Posterior cingulate gyrus (tissue), 11 donors: ENCODE results near the gene FGFR3.
A peak's percentile ranks its signal among the peaks of the same experiment; 100 is the strongest.

Experiments used
- DNase-seq, 10 donors: peaks; one replicate each; pipeline versions ENCODE4 v3.0.0 to v3.0.0-alpha.2; 2020 to 2021; ENCODE audit warnings: mixed read lengths in 3 of 10
- intact Hi-C: fragments of 100-400 bp; cut with DNase I; formaldehyde crosslinking; loops from one replicate; pipeline ENCODE4 v1.15.1; 2023

FGFR3 gene

DNA sequence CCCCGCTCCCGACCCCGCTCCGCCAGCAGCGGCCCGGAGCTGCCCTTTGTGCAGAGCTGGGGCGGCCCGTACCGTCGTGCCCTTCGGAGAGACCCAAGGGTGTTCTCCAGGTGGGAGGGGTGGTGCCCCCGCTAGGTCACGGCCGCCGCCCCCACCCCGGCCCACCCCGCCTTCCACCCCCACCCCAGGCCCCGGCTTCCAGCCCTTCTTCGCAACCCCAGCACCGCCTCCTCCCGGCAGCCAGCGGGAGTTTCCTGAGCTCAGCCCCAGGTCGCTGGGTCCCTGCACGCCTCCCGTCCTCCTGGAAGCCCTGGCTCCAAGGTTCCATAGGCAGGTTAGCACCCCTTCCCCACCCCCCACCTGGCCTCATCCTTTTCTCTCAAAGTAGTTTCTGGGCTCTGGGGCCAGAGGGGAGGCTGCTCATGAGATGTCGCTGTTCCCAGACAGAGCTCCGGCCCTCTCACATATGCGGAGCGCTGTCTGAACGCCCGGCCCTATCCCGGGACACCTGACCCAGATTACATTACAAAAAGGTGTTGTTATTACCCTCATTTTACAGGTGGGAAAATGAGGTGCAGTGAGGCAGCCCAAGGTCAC lies 25.2 kb upstream of the FGFR3 start:
- intact Hi-C loops, result no loop called here

DNA sequence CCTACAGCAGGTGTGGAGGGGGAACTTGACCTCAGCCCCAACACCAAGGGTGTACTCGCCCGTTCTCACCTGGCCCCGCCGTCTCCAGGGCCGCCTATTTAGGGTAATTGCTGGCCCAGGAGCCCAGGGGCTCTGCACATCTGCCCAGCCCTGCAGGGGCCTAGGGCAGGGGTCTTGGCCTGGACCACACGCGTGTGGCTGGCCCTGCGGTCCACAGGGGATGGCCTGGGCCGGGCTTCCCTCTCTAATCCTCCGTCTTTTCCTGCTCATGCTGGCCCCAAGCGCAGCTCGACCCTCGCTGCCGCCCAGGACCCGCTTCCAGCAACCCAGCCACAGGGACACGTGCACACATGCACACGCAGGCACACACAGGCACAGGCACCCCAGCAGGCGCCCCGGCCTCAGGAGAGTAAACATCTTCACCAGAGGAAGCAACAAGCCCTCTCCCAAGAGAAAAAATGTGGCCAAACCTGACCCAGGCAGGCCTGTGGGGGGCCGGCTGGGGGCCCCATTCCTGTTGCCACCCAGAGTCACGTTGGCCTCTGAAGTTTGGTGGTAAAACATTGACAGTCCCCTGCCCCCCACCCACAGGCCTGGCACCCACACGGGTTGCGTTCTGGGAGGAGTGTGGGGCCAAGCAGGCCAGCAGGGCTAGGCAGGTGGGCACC lies 24.6 kb upstream of the FGFR3 start:
- no peak for DNase-seq
- intact Hi-C loops, result no loop called here

More for the DNA sequence above, 25.2 kb upstream of the FGFR3 start:
- no peak for DNase-seq

DNA sequence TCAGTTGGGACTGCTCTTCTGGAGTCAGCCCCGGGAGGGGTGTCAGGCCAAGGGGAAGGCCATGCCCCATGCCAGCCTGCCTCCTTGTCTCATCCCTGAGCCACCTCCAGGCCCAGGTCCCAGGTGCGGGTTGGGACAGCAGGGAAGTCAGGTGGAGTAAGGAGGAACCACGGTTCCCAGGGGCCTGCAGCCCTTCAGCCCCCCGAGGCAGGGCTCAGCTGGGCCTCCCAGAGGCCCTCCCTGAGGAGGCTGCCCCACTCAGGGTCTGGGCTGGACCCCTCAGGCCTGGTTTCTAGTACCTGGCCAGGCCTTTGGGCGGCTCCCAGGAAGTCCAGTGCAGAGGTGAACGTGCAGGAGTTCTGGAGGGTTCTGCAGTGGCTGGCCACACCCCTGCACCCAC lies 23.4 kb upstream of the FGFR3 start:
- no peak for DNase-seq
- intact Hi-C loops, result no loop called here

DNA sequence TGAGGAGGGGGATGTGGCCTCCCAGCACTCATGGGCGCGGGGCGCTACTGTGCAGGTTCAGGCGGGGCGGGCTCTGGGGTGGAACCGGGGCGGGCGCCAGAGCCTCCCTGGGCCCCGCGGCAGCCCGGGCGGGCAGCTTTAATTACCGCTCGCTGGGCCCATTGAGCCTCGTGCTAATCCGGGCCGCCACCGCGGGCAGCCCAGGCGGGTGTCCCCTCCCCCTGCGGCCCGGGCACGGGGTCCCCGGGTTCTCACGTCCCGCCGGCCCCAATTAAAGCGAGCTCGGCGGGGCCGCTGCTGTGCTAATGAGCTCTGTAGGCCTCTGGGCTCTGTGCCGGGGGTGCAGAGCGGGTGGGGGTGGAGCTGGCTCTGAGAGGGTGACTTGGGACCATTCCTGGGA lies 22.8 kb upstream of the FGFR3 start:
- intact Hi-C loops, result no loop called here
- peak in 3 of 10 donors; percentile 45 to 86 (median 51) for DNase-seq

DNA sequence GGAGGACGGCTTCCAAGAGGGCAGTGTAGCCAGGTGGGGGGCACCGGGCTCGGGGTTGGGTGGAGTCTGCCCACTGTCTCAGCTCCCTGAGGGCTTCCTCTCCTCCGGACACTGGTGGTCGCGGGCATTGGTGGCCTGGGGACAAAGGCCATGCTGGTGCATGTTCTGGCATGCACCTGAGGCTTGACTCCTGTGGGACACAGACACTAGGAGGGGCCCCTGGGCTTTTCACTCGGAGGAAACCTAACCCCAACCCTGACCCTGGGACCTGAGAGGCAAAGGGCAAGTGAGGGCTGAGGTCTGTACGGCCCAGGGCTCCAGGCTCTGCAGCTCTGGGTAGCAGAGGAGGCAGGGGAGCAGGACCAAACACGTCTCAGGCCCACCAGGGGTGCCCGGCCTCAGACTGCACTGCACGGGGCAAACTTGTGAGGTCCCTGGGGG lies 22.3 kb upstream of the FGFR3 start:
- no peak for DNase-seq
- intact Hi-C loops, result no loop called here

DNA sequence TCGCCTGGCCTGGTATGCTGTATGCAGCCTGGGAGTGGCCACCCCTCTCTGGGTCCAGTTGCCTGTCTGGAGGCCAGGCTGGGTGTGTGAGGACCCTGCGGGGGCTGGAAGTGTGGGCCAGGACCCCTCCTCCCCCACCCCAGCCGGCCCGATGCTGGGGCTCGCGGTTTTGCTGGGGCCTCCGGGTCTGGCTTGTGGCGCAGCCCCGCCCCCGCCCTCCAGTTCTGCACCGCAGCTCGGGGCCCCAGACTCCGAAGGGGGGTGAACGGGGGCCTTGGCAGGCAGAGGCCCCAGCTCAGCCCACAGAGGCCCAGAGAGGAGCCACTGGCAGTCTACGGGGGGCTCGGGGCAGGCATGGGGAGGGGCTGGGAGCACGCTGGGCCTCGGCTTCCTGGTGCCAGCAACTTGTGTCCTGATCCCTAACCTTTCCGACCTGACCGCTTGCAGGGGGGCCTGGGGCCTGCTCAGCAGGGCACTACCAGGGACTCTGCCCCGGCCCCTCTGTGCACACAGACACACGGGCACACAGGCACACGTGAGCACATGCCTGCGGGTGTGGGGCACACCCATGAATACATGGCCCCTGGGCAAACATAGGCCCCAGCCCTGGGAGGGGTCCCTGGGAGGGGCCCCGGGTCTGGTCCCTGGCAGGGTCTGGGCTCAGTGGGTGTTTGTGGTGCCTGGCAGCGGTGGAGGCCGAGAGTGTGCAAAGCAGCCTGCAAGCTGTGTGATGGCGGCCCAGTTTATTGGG lies 21.4 kb upstream of the FGFR3 start:
- intact Hi-C loops, result no loop called here
- no peak for DNase-seq

DNA sequence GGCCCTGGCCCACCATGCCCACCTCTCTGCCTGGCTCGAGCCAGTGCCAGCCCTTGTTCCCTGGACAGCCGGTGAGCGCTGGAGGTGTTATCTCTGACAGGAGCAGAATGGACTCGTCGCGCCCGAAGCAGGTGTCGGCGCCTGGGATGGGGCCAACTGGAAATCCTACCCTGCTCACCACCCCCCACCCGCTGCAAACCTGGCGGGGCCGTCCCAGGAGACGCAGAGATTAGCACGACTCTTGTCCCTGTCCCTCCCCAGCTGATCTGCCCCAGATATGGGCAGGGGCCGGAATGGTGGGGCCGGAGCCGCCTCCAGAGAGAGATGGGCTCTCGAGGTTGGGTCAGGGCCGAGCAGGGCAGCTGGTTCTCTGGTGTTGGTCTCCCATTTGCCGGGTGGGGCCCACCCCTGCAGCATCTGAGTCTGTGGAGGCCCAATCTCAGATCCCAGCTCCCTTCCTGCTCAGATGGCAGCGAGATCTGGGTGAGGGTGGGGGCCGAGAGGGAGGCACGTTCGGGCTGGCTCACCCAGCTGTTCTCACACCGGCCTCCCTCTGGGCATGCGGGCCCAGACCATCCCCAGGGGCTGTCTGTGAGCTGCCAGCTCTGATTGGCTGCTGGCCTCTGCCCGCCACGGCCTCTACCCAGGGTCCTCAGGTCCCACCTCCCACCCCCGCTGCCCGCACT lies 20.1 kb upstream of the FGFR3 start:
- DNase-seq, result no peak
- intact Hi-C loops, result no loop called here

DNA sequence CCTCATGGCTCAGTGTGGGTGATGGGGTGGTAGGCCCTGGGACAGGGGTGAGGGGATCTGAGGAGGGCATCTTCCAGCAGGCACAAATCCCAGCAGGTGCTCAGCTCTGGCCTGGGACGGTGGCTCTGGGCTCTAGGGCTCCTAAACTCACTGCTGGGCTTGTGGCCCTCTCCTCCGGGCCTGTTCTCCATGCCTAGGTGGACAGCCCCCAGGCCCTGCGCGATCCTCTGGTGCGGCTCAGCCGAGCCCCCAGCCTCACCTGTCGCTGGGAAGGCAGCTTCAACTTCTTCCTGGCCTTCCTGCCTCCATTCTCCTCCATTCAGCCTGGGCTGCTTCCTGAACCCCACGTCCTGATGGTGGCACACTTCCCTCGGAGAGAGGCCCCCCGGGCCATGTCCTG lies 19.3 kb upstream of the FGFR3 start:
- intact Hi-C loops, result no loop called here
- no peak for DNase-seq

DNA sequence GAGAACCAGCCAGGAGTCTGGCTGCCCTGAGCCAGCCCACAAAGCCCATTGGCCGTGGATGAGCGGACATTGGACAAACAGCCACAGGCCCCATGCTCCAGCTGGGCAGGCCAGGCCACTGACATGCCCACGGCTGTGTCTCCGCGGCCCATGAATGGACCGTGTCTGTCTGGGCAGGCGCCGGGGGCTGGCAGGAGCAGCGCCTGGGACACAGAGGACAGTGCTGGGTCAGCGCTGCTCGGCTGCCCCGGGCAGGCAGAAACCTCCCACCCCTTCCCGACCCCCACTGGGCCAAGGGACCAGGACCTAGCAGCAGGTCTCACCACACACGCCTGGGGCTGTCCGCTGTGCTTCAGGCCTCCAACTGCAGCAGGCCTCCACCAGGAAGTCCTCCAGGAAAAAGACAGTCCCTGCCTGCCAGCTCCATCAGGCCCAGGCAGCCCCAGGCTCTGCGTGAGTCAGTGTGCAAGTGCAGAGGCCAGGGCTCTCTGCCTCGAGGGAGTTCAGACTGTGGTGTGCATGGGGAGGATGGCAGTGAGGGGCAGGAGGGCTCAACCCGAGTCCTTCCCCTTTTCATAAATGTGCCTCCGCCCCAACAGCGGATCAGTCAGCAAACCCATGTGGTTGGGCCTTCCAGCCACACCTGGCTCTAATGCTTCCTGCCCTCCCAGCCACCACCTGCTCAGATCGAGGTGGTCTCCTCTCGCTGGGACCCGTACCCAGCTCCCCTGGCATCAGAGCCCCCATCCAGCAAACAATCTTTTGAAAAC lies 17.2 kb upstream of the FGFR3 start:
- intact Hi-C loops, result no loop called here
- DNase-seq, result peak; percentile 41 to 95 (median 70)

DNA sequence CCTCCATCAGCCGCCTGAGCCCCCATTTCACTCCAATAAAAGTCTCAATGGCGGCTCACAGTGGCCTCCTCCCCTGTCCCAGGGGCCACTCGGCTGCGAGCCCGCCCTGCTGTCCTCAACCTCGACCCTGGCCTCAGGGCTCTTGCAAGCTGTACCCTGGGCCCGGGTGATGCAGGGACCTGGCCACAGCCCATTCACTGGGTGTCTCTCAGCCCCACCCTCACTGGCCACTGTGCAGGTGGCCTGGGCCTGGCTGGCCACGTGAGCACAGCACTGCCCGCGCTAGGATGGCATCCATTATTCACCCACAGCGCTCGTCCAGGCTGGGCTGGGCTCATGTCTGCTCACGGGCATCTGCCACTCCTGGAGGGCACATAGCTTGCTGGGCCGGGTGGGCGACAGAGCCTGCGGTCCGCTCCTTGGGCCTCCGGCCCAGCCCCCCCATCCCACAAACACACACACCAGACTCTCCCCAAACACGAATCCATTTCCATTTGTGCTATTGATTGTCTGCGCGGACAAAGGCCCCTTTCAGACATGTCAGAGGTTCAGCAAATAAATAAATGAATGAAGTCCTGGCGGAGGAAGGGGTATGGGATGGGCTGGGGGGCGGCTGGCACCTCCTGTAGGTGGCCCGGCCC lies 16.5 kb upstream of the FGFR3 start:
- intact Hi-C loops, result no loop called here
- no peak for DNase-seq

DNA sequence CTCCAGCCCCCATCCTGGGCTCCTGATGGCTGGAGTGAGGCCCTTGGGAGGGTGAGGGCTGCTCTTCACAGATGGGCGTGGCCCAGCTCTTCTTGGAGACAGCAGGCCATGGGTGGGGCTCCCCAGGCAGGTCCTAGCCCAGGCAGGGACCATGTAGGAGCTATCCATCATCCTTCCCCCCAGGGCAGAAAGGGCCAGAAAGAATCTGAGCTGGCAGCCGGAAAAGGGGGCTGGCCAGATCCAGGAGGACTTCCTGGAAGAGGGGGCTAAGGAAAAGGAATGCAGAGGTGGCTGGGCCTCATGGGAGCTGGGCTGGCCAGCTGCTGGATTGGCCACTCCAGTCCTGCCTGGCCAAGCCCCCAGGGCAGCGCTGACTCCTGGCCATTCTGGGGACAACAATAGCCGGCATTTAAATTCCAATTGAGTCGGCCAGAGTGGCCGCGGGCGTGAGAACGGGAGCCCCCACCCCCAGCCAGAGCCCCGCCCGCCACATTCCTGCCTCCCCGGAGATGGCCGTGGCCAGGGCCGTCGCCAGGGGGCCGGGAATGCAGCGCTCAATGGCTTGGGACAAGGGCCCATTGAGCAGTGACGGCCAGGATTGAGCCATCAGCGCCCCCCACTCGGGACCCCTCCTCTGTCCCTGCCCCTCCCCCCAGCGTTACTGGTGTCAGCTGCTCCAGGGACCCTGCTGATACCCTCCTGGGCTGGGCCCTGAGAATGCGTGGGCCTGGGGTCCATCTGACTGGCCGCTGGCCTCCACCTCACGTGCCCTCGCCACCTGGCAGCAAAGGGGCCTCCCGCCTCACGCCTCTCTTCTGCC lies 15.1 kb upstream of the FGFR3 start:
- peak in 7 of 10 donors; percentile 24 to 91 (median 55) for DNase-seq
- intact Hi-C loops, result no loop called here

DNA sequence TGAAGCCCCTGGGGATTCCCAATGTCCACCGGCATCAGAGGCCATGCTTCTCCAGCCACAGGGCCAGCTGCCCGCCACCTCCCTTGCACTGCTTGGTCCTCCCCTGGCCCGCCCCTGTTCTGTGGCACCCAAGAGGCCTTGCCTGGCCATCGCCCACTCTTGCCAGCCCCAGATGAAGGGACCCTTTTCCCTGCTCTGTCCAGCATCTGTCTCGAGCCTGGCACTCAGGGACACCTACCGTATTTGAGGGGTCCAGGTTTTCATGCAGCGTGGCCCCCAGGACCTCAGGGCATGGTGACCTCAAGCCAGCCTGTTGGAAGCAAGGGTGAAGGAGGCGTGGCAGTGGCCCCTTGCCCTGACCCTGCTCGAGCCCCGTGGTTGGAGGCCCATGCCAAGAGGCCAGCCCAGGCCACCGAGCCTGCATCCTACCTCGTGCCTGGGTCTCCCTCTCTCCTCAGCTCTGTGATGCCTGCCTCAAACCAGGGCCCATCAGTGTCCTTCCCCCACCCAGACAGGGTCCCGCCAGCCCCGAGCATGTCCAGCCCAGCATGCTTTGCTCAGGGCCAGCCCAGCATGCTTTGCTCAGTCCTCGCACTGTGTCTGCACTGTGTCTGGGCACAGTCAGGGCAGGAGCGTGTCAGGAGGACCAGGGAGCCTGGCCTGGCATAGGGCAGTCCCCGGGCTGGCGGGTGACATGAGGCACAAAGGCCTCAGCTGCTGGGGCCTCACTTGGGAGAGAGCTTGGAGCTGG lies 14.3 kb upstream of the FGFR3 start:
- intact Hi-C loops, result no loop called here
- no peak for DNase-seq

DNA sequence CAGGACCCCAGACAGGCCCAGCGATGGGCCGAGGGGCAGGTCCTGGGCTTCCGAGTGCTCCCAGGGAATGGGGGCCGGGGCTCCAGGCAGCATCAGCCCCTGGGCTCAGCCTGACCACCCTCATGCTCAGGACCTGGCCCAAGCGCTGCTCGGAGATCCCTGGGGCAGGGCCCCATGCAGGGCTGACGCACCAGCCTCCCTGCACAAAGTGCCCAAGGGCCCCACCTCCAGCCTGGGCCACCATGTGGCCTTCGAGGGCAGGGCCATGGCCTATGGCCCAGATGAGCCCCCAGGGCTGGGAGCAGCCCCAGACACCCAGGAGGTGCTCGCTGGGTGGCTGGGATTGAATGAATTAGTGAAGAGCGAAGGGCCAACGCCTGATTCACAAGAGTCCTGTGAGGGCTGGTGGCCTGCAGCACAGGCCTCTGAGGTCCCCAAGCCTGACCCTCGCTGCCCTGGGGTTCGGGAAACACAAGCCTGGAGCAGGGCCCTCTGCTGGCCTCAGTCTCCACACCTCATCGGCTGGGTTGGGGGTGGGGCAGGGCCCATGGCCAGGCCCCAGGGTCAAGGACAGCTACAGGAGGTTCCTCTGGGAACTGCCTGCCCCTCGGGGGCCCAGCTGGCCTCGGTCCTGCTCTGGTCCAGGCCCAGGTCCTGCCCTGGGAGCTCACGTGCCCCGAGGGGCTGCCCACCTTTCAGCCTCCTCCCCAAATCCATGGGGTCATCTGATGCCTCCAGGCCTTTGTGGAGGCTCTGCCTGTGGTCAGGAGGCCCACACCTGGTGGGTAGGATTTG lies 13.3 kb upstream of the FGFR3 start:
- intact Hi-C loops, result no loop called here
- DNase-seq, result no peak

DNA sequence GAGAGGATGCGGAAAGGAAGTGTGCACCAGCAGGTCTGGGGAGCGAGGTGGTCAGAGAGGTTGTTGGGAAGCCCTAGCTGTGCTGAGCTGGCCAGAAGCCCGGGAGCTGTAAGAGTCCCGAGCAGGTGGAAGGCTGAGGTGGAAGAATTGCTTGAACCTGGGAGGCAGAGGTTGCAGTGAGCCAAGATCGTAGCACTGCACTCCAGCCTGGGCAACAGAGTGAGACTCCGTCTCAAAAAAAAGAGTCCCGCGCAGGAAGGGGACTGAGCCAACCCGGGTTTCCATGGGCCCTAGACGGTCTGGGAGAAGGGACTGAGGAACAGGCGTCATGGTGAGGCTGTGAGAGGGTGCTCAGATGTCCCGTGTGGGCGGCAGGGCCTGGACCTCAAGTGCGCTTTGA lies 12.7 kb upstream of the FGFR3 start:
- intact Hi-C loops, result no loop called here
- no peak for DNase-seq

DNA sequence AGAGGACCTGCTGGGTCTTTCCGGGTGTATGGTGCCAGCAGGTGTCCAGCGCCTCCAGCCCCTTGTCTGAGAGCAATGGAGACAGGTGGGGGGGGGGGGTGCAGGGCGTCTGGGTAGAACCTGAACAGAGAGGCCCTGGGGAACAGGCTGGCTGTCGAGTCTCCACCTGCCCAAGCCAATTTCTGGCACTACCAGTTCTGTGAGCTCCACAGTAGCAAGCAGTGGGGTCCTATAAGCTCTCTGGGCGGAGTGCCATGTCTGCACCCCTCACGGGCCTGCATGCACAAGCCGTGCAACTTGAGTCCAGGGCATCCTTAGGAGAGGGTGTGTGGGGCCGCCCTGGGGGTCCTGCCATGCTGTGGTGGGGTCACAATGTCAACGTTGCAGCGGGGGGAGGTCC lies 10.1 kb upstream of the FGFR3 start:
- no peak for DNase-seq
- intact Hi-C loops, result no loop called here

DNA sequence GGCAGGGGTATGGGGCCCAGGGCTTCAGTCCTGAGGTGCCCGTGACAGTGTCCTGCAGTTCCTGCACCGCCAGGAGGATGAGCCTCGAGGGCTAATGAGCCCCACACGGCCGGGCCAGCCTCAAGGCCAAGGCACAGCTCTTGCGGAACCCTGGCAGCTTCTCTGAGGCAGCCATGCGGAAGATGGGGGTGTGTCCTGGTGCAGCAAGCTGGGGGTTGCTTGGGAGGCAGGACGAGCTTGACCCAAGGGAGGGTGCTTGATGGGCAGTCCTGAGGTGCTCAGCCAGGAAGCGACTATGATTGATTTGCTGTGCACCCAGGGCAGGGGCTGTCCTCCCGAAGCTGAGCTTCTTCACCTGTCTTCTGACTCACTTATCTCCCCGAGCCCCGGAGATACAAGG lies 9.1 kb upstream of the FGFR3 start:
- DNase-seq, result no peak
- intact Hi-C loops, result no loop called here

DNA sequence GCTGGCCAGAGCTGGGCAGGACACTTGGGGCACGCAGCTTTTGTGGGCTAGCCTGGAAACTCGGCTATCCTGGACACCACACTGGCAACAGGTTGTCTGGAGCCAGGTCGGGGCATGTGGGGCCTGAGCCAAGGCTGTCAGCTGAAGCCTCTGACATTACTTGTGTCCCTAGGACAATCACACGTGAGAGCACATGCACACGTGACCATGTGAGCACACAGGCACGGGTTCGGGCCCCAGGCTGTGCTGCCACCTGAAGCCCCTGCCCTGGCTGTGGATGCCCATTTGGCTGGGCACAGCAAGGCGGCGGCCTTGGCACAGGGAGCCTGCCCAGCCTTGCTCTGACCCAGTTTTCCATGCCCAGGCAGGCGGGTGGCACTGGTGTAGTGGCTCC lies 8.7 kb upstream of the FGFR3 start:
- peak in 1 of 10 donors; percentile 31 for DNase-seq
- intact Hi-C loops, result no loop called here
